Suprapubic skin (tissue), 4 donors: ENCODE results near the gene TANC1. TPM values are rescaled to one million over a fixed set of nuclear protein-coding genes. Genes with fewer than 3 reads are reported as not detected.

Experiments used
- DNase-seq, 2 donors: peaks; one replicate each; pipeline ENCODE4 v3.0.0-alpha.2; 2019; ENCODE audit warnings: low spot score in 2 of 2
- H3K27ac ChIP-seq: fragments of 200-600 bp; sonication (generic); one replicate; pipeline ENCODE4 v1.5.1; 2019
- H3K27me3 ChIP-seq: fragments of 200-600 bp; sonication (generic); one replicate; pipeline ENCODE4 v1.5.1; 2019
- H3K36me3 ChIP-seq: fragments of 200-600 bp; sonication (generic); one replicate; pipeline ENCODE4 v1.5.1; 2019
- H3K4me1 ChIP-seq: fragments of 200-600 bp; sonication (generic); one replicate; pipeline ENCODE4 v1.5.1; 2019
- H3K4me3 ChIP-seq: fragments of 200-600 bp; sonication (generic); one replicate; pipeline ENCODE4 v1.5.1; 2019; ENCODE audit warnings: mild to moderate bottlenecking
- H3K9me3 ChIP-seq: fragments of 200-600 bp; sonication (generic); one replicate; pipeline ENCODE4 v1.5.1; 2019
- CTCF ChIP-seq, 2 donors: fragments of 200-600 bp in 1 of 2; fragments of 450-650 bp in 1 of 2; sonication (generic) in 1 of 2; IDR thresholded peaks; one replicate each; pipeline ENCODE4 v1.5.1; 2016 to 2019; ENCODE audit warnings: antibody characterized with exemption in 2 of 2, mild to moderate bottlenecking in 1 of 2, moderate library complexity in 1 of 2
- EP300 ChIP-seq: sonication (generic); formaldehyde crosslinking; IDR thresholded peaks from one replicate; pipeline ENCODE4 v1.6.1; 2017; ENCODE audit warnings: antibody characterized with exemption
- POLR2A ChIP-seq, 2 donors: fragments of 450-650 bp; IDR thresholded peaks; one replicate each; pipeline ENCODE4 v1.6.1; 2017; ENCODE audit warnings: antibody characterized with exemption in 2 of 2, mild to moderate bottlenecking in 2 of 2, moderate library complexity in 2 of 2
- POLR2AphosphoS5 ChIP-seq, 3 donors: sonication (generic); formaldehyde crosslinking; IDR thresholded peaks; one replicate each; pipeline ENCODE4 v1.6.1; 2017; ENCODE audit warnings: antibody characterized with exemption in 3 of 3
- WGBS: methylation state at CpG from one replicate; pipeline ENCODE4 v1.1.5; 2018; 5-methylcytosine and 5-hydroxymethylcytosine counted together
- total RNA-seq, 4 donors: library from RNA; depleted of rRNA; stranded (reverse); fragments of >200 nt; gene quantifications; one replicate each; pipeline ENCODE4 v1.1.0, GENCODE V29; 2016

TANC1 gene
- total RNA-seq, 4 donors from 2014 or later: 57.6 to 260 (median 88.3) TPM

DNA sequence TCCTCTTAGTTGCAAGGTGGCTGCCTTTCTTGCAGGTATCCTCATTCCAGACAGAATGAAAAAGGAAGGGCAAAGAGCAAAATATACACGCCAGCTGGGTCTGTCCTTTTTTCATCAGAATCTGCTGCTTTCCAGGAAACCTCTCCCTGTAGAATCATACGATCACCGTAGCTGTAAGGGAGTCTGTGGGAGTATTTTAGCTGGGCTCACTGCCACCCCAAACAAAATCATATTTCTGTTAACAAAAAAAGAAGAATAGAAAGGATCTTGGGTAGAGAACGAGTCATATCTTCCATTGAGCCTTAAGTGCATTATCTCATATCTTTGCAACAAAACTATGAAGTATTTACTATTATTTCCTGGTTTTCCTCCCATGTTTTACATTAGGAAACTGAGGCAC, 15.0 kb upstream of the TANC1 start:
- H3K9me3 ChIP-seq: no peaks in the 10 kb centered on the region
- no peak overlapping the region for H3K4me3 ChIP-seq
- no peak overlapping the region for H3K27ac ChIP-seq
- H3K4me1 ChIP-seq: peaks cover 11% of the 10 kb centered on the region
- no peaks in the 10 kb centered on the region for H3K36me3 ChIP-seq
- 47% methylated on average over 4 of the region's 4 CpGs for WGBS
- no peak for DNase-seq
- TF ChIP-seq CTCF (IDR thresholded peaks at IDR 0.05) (no peak), EP300 (no peak), POLR2AphosphoS5 (IDR thresholded peaks at IDR 0.05) (no peak), POLR2A (IDR thresholded peaks at IDR 0.05) (no peak)
- H3K27me3 ChIP-seq: no peaks in the 10 kb centered on the region

GRCh38 chr2:158953926-158954763, 14.3 kb upstream of the TANC1 start:
- Histone ChIP-seq H3K27me3 (no peaks in the 10 kb centered on the region), H3K4me1 (peaks cover 11% of the 10 kb centered on the region), H3K4me3 (no peak overlapping the region), H3K27ac (peak overlapping the region; percentile 16), H3K36me3 (no peaks in the 10 kb centered on the region), H3K9me3 (no peaks in the 10 kb centered on the region)
- WGBS: 15% methylated on average over 5 of the region's 5 CpGs
- DNase-seq: peak in 1 of 2 donors; percentile 78
- TF ChIP-seq POLR2A (IDR thresholded peaks at IDR 0.05): no peak
- no peak for TF ChIP-seq CTCF (IDR thresholded peaks at IDR 0.05)
- TF ChIP-seq EP300: no peak
- TF ChIP-seq POLR2AphosphoS5 (IDR thresholded peaks at IDR 0.05): no peak

GRCh38 chr2:158955842-158956365, 12.5 kb upstream of the TANC1 start:
- no peaks in the 10 kb centered on the region for H3K9me3 ChIP-seq
- DNase-seq: no peak
- peaks cover 11% of the 10 kb centered on the region for H3K4me1 ChIP-seq
- WGBS: 68% methylated on average over 2 of the region's 2 CpGs
- no peak for TF ChIP-seq EP300
- TF ChIP-seq POLR2AphosphoS5 (IDR thresholded peaks at IDR 0.05): no peak
- no peak for TF ChIP-seq CTCF (IDR thresholded peaks at IDR 0.05)
- no peak for TF ChIP-seq POLR2A (IDR thresholded peaks at IDR 0.05)
- H3K27me3 ChIP-seq: no peaks in the 10 kb centered on the region
- H3K4me3 ChIP-seq: no peak overlapping the region
- no peak overlapping the region for H3K27ac ChIP-seq
- no peaks in the 10 kb centered on the region for H3K36me3 ChIP-seq

- TF ChIP-seq EP300: no peak
- no peak for TF ChIP-seq POLR2AphosphoS5 (IDR thresholded peaks at IDR 0.05)
- TF ChIP-seq POLR2A (IDR thresholded peaks at IDR 0.05): no peak
- TF ChIP-seq CTCF (IDR thresholded peaks at IDR 0.05): no peak
- Histone ChIP-seq H3K4me3 (no peak overlapping the region), H3K36me3 (no peaks in the 10 kb centered on the region), H3K9me3 (no peaks in the 10 kb centered on the region), H3K27me3 (no peaks in the 10 kb centered on the region), H3K27ac (no peak overlapping the region), H3K4me1 (peaks cover 11% of the 10 kb centered on the region)
- WGBS: 100% methylated on average over 1 of the region's 1 CpG
- DNase-seq: no peak
Observed at GRCh38 chr2:158958365-158958764, 10.1 kb upstream of the TANC1 start.

DNA sequence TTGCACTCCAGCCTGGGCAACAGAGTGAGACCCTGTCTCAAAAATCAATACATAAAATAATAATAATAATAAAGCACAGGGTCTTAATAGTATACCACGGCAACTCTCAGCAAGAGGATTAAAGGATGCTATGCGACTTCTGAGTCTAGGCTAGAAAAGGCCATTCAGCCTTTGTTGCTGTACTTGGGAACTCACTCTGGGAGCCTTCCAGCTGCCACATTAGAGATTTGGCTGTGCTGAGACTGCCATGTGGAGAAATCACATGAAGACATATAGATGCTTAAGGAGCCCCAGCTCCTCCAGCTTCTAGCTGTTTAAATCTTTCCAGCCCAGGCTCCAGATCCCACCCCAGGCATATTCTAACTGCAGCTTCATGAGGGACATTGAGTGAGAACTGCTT, 8.2 kb upstream of the TANC1 start:
- Histone ChIP-seq H3K36me3 (no peaks in the 10 kb centered on the region), H3K4me1 (no peaks in the 10 kb centered on the region), H3K27ac (no peak overlapping the region), H3K27me3 (no peaks in the 10 kb centered on the region), H3K4me3 (no peak overlapping the region), H3K9me3 (no peaks in the 10 kb centered on the region)
- no peak for TF ChIP-seq POLR2AphosphoS5 (IDR thresholded peaks at IDR 0.05)
- no peak for DNase-seq
- WGBS: 60% methylated on average over 2 of the region's 2 CpGs
